Skin of body (tissue), 2 donors: ENCODE measurements around the gene ARHGAP12. TPM values are rescaled to one million over a fixed set of nuclear protein-coding genes. Genes with fewer than 3 reads are reported as not detected.
"Not testable (repeated sequence)": the region's sequence is repeated elsewhere in the genome, so short reads cannot be mapped to it uniquely, and the experiment has no call there.

Experiments used
- DNase-seq: peaks from one replicate; lab custom pipeline; 2025; lab: John Stamatoyannopoulos, UW
- total RNA-seq: library from RNA; depleted of rRNA; stranded (reverse); fragments of >200 nt; gene quantifications from one replicate; pipeline ENCODE4 v1.2.3, GENCODE V29; 2014

The ARHGAP12 gene
- total RNA-seq, 1 donor from 2014 or later, result 49.3 TPM

- DNase-seq, result no peak
Measured at GRCh38 chr10:31926160-31926559, 2.5 kb downstream of the ARHGAP12 start.

- DNase-seq, result no peak
Measured at GRCh38 chr10:31924833-31925232, 3.8 kb downstream of the ARHGAP12 start.

GRCh38 chr10:31923389-31923788 is 5.2 kb downstream of the ARHGAP12 start:
- no peak for DNase-seq

- no peak for DNase-seq
Measured at GRCh38 chr10:31921031-31921430, 7.6 kb downstream of the ARHGAP12 start.

DNA sequence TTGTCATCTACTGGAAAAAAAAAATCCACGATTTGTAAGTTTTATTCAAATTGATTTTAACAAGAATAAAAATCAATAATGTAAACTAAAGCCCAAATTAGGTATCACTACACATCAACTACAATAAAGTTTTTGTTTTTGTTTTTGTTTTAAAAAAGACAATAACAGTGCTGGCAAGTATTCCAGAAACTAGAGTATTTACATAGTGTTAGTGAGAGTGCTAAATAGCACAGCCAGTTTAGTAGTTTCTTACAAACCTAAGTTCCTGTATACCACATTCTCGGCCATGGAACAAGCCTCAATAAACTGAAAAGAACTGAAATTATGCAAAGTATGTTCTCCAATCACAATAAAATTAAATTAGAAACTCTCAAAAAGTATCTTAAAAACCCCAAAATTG is 8.1 kb downstream of the ARHGAP12 start:
- no peak for DNase-seq

GRCh38 chr10:31918671-31919409 is 9.8 kb downstream of the ARHGAP12 start:
- DNase-seq, result no peak

DNA sequence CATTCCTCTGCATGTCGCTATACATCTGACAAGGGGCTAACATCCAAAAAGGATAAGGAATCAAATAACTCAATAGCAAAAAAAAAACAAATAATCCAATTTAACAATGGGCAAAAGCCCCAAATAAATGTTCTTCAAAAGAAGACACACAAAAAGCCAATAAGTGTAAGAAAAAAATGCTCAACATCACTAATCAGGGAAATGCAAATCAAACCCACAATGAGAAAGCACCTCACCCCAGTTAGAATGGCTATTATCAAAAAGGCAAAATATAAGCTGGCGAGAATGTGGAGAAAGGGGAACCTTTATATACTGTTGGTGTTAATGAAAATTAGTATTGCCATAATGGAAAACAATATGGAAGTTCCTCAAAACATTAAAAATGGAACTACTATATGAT is 14.3 kb downstream of the ARHGAP12 start:
- DNase-seq, result no peak

GRCh38 chr10:31912898-31913850 is 15.5 kb downstream of the ARHGAP12 start:
- peak; percentile 46 for DNase-seq

DNA sequence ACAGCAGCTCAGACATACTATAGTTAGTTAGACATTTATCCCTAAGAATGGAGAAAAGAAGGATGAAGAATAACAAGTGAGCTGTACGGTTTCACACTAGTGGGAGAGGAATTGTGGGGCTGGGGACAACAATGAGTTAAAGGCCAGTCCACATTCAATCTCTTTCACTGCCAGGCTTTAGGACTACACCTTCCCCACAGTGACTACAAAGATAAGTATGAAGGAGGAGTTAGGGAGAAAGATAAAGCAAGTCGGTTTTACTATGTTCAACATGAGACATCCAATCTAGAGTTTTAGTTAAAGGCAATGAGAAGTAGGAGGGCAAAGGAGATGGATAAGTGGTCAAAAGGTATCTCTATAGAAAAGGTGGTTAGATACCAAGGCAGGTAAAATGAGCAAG is 16.3 kb downstream of the ARHGAP12 start:
- no peak for DNase-seq

GRCh38 chr10:31910016-31910415 is 18.6 kb downstream of the ARHGAP12 start:
- DNase-seq, result no peak

DNA sequence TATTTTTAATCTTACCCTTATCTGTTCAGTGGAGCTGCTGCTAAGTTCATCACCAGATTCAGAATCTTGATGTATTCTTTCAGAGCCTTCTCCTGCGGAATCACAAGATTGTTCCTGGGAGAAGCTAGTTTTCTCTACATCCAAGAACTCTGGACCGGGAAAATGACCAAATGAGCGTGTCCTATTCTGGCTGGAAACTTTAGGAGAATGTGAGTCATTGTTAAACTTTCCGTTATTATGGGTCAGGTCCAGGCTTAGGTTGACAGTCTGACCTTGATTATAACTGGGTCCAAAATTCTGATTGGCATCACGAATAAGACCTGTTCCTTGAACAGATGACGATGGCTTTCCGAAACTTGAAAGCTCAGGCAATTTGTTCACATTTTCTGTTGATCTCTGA is 20.5 kb downstream of the ARHGAP12 start:
- no peak for DNase-seq

GRCh38 chr10:31906039-31906438 is 22.6 kb downstream of the ARHGAP12 start:
- no peak for DNase-seq

DNA sequence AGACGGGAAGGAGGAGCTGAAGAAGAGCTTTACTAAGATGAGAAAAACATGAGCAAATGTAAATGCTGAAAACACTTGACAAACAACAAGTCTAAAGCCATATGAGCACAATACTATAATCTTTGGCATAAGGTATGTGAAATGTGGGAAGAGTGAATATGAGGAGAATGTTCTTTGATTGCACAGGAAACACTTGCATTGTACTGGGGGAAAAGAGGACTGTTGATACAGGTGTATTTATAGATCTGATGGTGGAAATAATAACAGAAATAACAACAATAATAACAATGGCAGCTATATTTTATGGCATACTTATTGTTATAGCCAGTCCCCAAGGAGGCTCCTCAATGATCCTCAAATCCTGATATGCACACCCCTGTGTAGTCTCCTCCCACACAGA is 23.0 kb downstream of the ARHGAP12 start:
- DNase-seq, result no peak

DNA sequence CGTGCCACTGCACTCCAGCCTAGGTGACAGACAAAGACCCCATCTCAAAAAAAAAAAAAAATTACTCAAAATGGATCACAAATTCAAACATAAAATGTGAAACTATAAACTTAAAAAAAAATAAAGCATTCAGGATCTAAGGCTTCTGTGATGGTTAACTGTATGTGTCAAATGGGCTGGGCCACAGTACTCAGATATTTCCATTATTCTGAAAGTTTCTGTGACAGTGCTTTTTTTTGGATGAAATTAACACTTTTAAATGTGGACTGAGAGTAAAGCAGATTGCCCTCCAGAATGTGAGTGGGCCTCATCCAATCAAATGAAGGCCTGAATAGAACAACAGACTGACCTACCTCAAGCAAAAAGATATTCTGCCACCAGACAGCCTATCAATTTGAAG is 26.0 kb downstream of the ARHGAP12 start:
- DNase-seq, result no peak

DNA sequence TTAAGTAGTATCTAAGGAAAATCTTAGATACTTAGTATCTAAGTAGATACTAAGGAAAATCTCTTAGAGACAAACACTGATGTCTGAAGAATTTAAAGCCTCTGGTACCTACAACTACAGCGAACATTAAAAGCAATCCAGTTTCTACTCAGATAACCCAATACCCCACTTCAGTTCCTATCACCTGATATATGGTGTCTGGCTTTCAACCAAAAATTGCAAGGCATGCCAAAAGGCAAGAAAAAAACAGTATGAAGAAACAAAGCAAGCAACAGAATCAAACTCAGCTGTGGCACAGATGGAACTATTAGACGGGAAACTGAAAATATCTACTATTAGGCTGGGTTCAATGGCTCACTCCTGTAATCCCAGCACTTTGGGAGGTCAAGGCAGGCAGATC is 31.1 kb downstream of the ARHGAP12 start:
- peak; percentile 49 for DNase-seq

DNA sequence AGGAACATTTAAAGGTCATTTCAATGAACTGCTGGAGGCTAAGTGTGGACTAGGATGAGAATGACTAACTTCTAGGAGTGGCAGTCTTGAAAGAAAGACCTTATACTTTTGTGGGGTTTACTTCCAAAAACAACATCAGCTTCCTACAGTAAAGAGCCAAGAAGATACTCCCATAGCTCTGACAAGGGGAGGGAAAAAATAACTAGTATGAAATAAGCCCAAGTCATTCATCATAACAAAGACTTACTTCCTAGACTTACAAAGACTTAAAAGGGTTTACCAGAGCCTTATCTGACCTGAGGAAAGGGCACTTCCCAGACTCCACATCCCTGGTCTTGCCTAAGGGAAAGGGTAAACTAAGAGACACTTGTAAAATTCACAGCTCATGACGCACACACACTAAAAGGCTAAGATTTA is 31.7 kb downstream of the ARHGAP12 start:
- no peak for DNase-seq

DNA sequence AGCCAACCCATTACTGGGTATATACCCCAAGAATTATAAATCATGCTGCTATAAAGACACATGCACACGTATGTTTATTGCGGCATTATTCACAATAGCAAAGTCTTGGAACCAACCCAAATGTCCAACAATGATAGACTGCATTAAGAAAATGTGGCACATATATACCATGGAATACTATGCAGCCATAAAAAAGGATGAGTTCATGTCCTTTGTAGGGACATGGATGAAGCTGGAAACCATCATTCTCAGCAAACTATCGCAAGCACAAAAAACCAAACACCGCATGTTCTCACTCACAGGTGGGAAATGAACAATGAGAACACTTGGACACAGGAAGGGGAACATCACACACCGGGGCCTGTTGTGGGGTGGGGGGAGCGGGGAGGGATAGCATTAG is 32.9 kb downstream of the ARHGAP12 start:
- DNase-seq, result not testable (repeated sequence)

DNA sequence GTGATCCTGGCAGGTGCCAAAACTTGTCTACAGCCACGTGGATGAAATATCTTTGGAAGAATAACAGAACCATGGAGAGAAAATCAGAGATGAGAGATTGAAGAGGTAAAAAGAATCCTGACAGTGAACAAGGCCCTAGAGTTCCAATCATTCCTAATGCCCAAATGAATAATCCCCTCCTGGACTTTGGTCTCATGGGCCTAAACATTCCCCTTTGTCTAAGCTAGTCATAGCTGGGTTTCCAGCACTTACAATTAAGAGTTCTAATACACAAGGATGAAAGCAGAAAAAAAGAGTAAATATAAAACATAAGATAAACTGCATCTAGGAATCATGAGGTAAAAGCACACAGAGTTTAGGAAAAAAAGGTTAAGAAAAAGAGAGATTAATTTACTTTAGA is 40.2 kb downstream of the ARHGAP12 start:
- no peak for DNase-seq

GRCh38 chr10:31887850-31888249 is 40.8 kb downstream of the ARHGAP12 start:
- no peak for DNase-seq

DNA sequence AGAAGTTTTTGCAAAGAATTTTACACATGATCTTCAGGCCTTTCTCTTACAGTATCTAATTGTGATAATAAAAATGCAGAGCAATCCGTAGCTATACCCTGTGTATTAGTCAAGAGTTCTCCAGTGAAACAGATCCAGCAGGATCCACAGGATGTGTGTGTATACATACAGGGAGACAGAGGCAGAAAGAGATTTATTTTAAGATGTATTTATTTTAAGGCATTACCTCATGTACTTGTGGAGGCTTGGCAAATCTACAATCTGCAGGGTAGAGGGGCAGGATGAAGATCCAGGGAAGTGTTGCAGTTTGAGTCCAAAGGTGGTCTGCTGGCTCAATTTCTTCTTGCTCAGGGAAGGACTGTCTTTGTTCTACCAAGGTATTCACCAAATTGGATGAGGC is 41.7 kb downstream of the ARHGAP12 start:
- DNase-seq, result no peak

DNA sequence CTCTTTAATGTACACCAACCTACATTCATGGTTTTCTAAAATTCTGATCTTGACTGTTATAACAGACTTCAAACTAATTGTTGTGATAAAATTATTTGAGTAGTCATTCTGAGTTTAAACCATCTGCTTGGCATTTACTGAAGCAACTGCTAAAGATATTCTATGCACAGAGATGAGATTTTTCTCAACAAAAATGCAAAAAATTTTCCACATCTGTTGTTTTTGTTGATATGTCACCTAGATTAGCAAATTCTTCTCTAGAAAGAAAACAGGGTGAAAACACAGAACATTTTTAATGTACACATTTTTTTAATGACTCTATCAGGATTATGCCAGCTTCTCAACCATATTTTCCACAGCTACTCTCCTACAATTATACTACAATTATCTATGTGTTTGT is 42.7 kb downstream of the ARHGAP12 start:
- no peak for DNase-seq

DNA sequence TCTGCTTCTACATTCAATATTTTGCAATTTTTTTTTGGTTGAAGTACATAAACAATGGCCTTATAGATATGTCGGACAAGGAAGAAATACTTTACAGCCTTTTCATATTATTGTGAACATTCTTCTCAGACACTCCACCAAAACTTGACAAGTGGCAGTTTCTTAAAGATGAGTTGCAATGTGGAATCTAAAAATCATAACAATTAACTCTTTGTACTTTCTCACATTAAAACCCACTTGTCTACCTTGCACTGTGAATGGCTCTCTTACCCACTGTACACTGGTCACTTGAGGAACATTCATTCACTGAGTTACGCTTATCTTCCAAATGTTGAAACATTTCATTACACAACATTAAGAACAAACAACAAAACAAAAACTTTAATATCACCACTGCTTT is 44.2 kb downstream of the ARHGAP12 start:
- DNase-seq, result no peak

- no peak for DNase-seq
Measured at GRCh38 chr10:31883397-31883796, 45.2 kb downstream of the ARHGAP12 start.
